A549 (cell line): Measurements from ENCODE around the gene EHBP1. TPM values are rescaled to one million over a fixed set of nuclear protein-coding genes. Genes with fewer than 3 reads are reported as not detected.

Experiments
- ATAC-seq, 2 experiments: fragments of 200-7000 bp in 1 of 2; fragments of >200 bp in 1 of 2; cut with Nextera tagmentation in 1 of 2; cut with Tn5 transposase in 1 of 2; 3 replicates each; pipeline versions ENCODE4 v1.8.0 to v1.9.1; 2018 to 2020; ENCODE audit warnings: mild to moderate bottlenecking in 1 of 2, moderate library complexity in 1 of 2
- CTCF ChIA-PET: fragments of 300-600 bp; sonication (Branson Sonifier 250); formaldehyde crosslinking; extraction: SDS; loops from one replicate; lab custom pipeline; 2021; ENCODE audit warnings: antibody characterized with exemption, inconsistent platforms; lab: Yijun Ruan, JAX
- POLR2A ChIA-PET: fragments of 350-600 bp; formaldehyde crosslinking; extraction: SDS; loops from one replicate; lab custom pipeline; 2021; ENCODE audit warnings: antibody characterized with exemption, inconsistent platforms; lab: Yijun Ruan, JAX
- DNase-seq, 2 experiments: peaks; one replicate each; pipeline versions ENCODE4 v3.0.0 to v3.0.0-alpha.2; 2011 to 2016; ENCODE audit warnings: low read depth in 1 of 2, low spot score in 1 of 2
- FAIRE-seq: peaks from 2 replicates; lab custom pipeline; 2011; peaks lifted over from hg19 to GRCh38; lab: Jason Lieb, UNC
- H3K27ac ChIP-seq, 2 experiments: fragments of >200 bp; sonication (Bioruptor Twin); formaldehyde crosslinking; 3 replicates each; pipeline ENCODE4 v1.5.1; 2016 to 2017
- H3K4me1 ChIP-seq: fragments of >200 bp; sonication (Bioruptor Twin); formaldehyde crosslinking; 3 replicates; pipeline ENCODE4 v1.6.1; 2016
- H3K4me2 ChIP-seq: fragments of >200 bp; sonication (Bioruptor Twin); formaldehyde crosslinking; 3 replicates; pipeline ENCODE4 v1.6.1; 2016
- H3K4me3 ChIP-seq: fragments of >200 bp; sonication (Bioruptor Twin); formaldehyde crosslinking; 3 replicates; pipeline ENCODE4 v1.5.1; 2016
- H3K9me3 ChIP-seq: fragments of >200 bp; sonication (Bioruptor Twin); formaldehyde crosslinking; 3 replicates; pipeline ENCODE4 v1.6.1; 2016
- BHLHE40 ChIP-seq: IDR thresholded peaks from 2 replicates; pipeline ENCODE4 v1.6.1; 2012; ENCODE audit warnings: low read depth, low read length, inconsistent platforms
- CEBPB ChIP-seq, 2 experiments: fragments of >200 bp in 1 of 2; sonication (Bioruptor Twin) in 1 of 2; formaldehyde crosslinking in 1 of 2; IDR thresholded peaks; 2 replicates each; pipeline ENCODE4 v1.6.1; 2012 to 2016
- CHD2 ChIP-seq: fragments of 150-350 bp; IDR thresholded peaks from 2 replicates; pipeline ENCODE4 v1.6.1; 2014; ENCODE audit warnings: low read length; ENCODE audit not compliant: partially characterized antibody
- EHF ChIP-seq: fragments of 250-450 bp; sonication (Bioruptor Pico); IDR thresholded peaks from 2 replicates; pipeline ENCODE4 v1.5.0; 2020; ENCODE audit warnings: mild to moderate bottlenecking
- ESRRA ChIP-seq: fragments of 150-350 bp; IDR thresholded peaks from 2 replicates; pipeline ENCODE4 v1.6.1; 2014; ENCODE audit warnings: mild to moderate bottlenecking, low read length, borderline replicate concordance
- FOSL2 ChIP-seq, 2 experiments: fragments of 450-650 bp in 1 of 2; fragments of >200 bp in 1 of 2; sonication (Bioruptor Twin) in 1 of 2; formaldehyde crosslinking; IDR thresholded peaks; 2 replicates each; pipeline versions ENCODE4 v1.5.0 to v1.6.1; 2016 to 2020; ENCODE audit warnings: mild to moderate bottlenecking in 1 of 2, moderate library complexity in 1 of 2
- GATA3 ChIP-seq: IDR thresholded peaks from 2 replicates; pipeline ENCODE4 v1.6.1; 2012; ENCODE audit warnings: borderline replicate concordance
- HOXA7 ChIP-seq: fragments of 250-450 bp; sonication (Bioruptor Pico); IDR thresholded peaks from 2 replicates; pipeline ENCODE4 v1.5.0; 2020; ENCODE audit warnings: mild to moderate bottlenecking, moderate library complexity
- JUNB ChIP-seq: fragments of >200 bp; sonication (Bioruptor Twin); formaldehyde crosslinking; IDR thresholded peaks from 2 replicates; pipeline ENCODE4 v1.6.1; 2016
- MAFK ChIP-seq: fragments of 450-650 bp; IDR thresholded peaks from 2 replicates; pipeline ENCODE4 v1.6.1; 2014; ENCODE audit not compliant: partially characterized antibody
- MAZ ChIP-seq: fragments of 150-350 bp; IDR thresholded peaks from 2 replicates; pipeline ENCODE4 v1.6.1; 2014; ENCODE audit warnings: antibody characterized with exemption, low read depth, low read length, borderline replicate concordance
- MYC ChIP-seq: IDR thresholded peaks from 2 replicates; pipeline ENCODE4 v1.6.1; 2012; ENCODE audit warnings: mild to moderate bottlenecking, inconsistent platforms, low read length, improper control_type of control experiment, borderline replicate concordance
- NR3C1 ChIP-seq: fragments of >200 bp; sonication (Bioruptor Twin); formaldehyde crosslinking; IDR thresholded peaks from 3 replicates; pipeline ENCODE4 v1.6.1; 2017
- PHF8 ChIP-seq: fragments of 200-600 bp; sonication (generic); IDR thresholded peaks from 2 replicates; pipeline ENCODE4 v1.6.1; 2016; ENCODE audit warnings: low read depth, mild to moderate bottlenecking, antibody characterized with exemption, moderate library complexity, borderline replicate concordance
- RARB ChIP-seq: fragments of 250-450 bp; sonication (Bioruptor Pico); IDR thresholded peaks from 2 replicates; pipeline ENCODE4 v1.8.0; 2021; ENCODE audit warnings: mild to moderate bottlenecking, moderate library complexity
- RFX5 ChIP-seq: fragments of 450-650 bp; IDR thresholded peaks from 2 replicates; pipeline ENCODE4 v1.7.1; 2014; ENCODE audit warnings: antibody characterized with exemption, mild to moderate bottlenecking, moderate library complexity
- SMC3 ChIP-seq: fragments of >200 bp; sonication (Bioruptor Twin); formaldehyde crosslinking; IDR thresholded peaks from 3 replicates; pipeline ENCODE4 v1.6.1; 2018; ENCODE audit warnings: inconsistent platforms
- SREBF2 ChIP-seq: fragments of 450-650 bp; IDR thresholded peaks from 2 replicates; pipeline ENCODE4 v1.6.1; 2014; ENCODE audit warnings: mild to moderate bottlenecking, moderate library complexity
- TFCP2L1 ChIP-seq: fragments of 250-450 bp; sonication (Bioruptor Pico); IDR thresholded peaks from 2 replicates; pipeline ENCODE4 v1.5.0; 2021; ENCODE audit warnings: mild to moderate bottlenecking
- TP53 ChIP-seq: fragments of 250-450 bp; sonication (Bioruptor Pico); IDR thresholded peaks from 2 replicates; pipeline ENCODE4 v1.5.0; 2021; ENCODE audit warnings: mild to moderate bottlenecking, moderate library complexity
- ZC3H11A ChIP-seq: fragments of 450-650 bp; IDR thresholded peaks from 2 replicates; pipeline ENCODE4 v1.6.1; 2014; ENCODE audit warnings: antibody characterized with exemption, mild to moderate bottlenecking
- WGBS: methylation state at CpG from one replicate; pipeline ENCODE4 v1.1.6; 2017; ENCODE audit errors: missing lambda C conversion rate; 5-methylcytosine and 5-hydroxymethylcytosine counted together
- polyA plus RNA-seq, 4 experiments: library from polyadenylated mRNA; depleted of rRNA in 3 of 4; stranded (reverse); fragments of >200 nt; fragmentation: RNase III in 1 of 4; extraction: RNeasy Plus Mini Kit Qiagen cat#74134 plus additional on column Dnase treatment in 1 of 4; gene quantifications; 2 replicates in 3 of 4; 3 replicates in 1 of 4; pipeline ENCODE4 v1.2.3, GENCODE V29; 2011 to 2017
- TF ChIP-seq, protein P1 (sequence below): IDR thresholded peaks from 2 replicates; pipeline ENCODE4 v1.6.1; 2012; ENCODE audit warnings: low read depth, borderline replicate concordance
- TF ChIP-seq, protein P2 (sequence below): fragments of 250-450 bp; sonication (Bioruptor Pico); IDR thresholded peaks from 2 replicates; pipeline ENCODE4 v1.5.0; 2020; ENCODE audit warnings: low read depth, mild to moderate bottlenecking, moderate library complexity
- TF ChIP-seq, protein P3 (sequence below): fragments of 450-650 bp; IDR thresholded peaks from 2 replicates; pipeline ENCODE4 v1.6.1; 2014; ENCODE audit warnings: antibody characterized with exemption
- TF ChIP-seq, protein P4 (sequence below): fragments of 250-450 bp; sonication (Bioruptor Pico); IDR thresholded peaks from 2 replicates; pipeline ENCODE4 v1.5.0; 2021; ENCODE audit warnings: mild to moderate bottlenecking, moderate library complexity, borderline replicate concordance

EHBP1 gene
- polyA plus RNA-seq, 2 of the 4 experiments (the other 2 are of a cell fraction): 65.7 to 204 TPM

DNA sequence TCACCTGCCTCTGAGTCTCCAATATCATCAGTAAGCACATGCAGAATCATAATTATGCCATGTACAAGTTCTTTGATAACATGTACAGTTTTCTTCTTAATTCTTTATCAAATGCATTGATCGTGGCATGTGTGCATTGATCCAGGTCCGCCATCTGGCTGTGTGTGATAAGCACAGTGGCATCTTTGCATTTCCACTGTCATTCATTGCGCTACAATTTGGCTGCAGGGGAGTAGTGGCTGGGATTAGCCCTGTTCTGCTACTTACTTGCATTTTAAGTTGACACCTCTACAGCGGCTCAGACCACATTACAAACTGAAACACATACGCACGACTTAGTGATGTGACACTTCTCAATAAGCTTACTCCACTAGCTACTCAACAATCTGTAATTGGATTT is 261.5 kb downstream of the EHBP1 start:
- no peaks in the 10 kb centered on the region for H3K4me1 ChIP-seq
- no peak for DNase-seq
- WGBS: 97% methylated on average over 6 of the region's 6 CpGs
- H3K4me3 ChIP-seq: no peak overlapping the region
- no peak overlapping the region for H3K4me2 ChIP-seq
- no peaks in the 10 kb centered on the region for H3K9me3 ChIP-seq
- no peak overlapping the region for H3K27ac ChIP-seq
- POLR2A ChIA-PET: no interaction called here
- no peak for TF ChIP-seq MAFK
- no peak for TF ChIP-seq RFX5
- no peak for TF ChIP-seq FOSL2 (IDR thresholded peaks at IDR 0.05)
- no peak for TF ChIP-seq FOSL2 (CRISPR knock-in tag; IDR thresholded peaks at IDR 0.05)
- TF ChIP-seq, protein P1, sequence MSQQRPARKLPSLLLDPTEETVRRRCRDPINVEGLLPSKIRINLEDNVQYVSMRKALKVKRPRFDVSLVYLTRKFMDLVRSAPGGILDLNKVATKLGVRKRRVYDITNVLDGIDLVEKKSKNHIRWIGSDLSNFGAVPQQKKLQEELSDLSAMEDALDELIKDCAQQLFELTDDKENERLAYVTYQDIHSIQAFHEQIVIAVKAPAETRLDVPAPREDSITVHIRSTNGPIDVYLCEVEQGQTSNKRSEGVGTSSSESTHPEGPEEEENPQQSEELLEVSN: no peak
- TF ChIP-seq, protein P2, sequence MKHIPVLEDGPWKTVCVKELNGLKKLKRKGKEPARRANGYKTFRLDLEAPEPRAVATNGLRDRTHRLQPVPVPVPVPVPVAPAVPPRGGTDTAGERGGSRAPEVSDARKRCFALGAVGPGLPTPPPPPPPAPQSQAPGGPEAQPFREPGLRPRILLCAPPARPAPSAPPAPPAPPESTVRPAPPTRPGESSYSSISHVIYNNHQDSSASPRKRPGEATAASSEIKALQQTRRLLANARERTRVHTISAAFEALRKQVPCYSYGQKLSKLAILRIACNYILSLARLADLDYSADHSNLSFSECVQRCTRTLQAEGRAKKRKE: no peak
- no peak for TF ChIP-seq TFCP2L1 (CRISPR knock-in tag)
- no peak for TF ChIP-seq MAZ
- no peak for TF ChIP-seq BHLHE40
- TF ChIP-seq RARB (CRISPR knock-in tag): no peak
- TF ChIP-seq ESRRA: no peak
- TF ChIP-seq, all 56 proteins: peak for 0
- FAIRE-seq: no peak
- no peak for ATAC-seq
- CTCF ChIA-PET: interaction anchor here (1.1 kb wide), 1 partner anchor 9 kb away, joined by 4 read pairs; no protein-coding TSS in a partner anchor

DNA sequence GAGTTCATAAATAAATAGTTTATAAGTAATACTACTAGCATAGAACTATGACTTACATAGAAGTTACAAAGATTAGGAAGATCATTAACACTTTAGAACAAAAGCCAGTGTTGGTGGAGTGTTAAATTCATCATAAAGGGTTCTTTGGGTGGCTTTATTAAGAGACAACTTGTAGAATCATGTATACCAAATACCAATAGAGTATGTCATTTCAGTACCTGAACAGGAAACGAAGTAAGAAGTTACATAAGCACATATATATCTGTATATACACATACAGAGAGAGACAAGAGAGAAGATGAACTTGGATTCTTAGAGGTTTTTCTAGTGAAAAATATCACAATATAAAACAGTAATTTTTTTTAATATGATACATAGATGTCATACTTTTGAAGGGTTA is 262.7 kb downstream of the EHBP1 start:
- Histone ChIP-seq H3K9me3 (no peaks in the 10 kb centered on the region), H3K4me3 (no peak overlapping the region), H3K27ac (no peak overlapping the region), H3K4me2 (no peak overlapping the region), H3K4me1 (no peaks in the 10 kb centered on the region)
- 89% methylated on average over 1 of the region's 1 CpG for WGBS
- TF ChIP-seq CEBPB (IDR thresholded peaks at IDR 0.05): no peak
- no peak for TF ChIP-seq MYC
- TF ChIP-seq ZC3H11A: no peak
- TF ChIP-seq CHD2: no peak
- no peak for TF ChIP-seq NR3C1
- no peak for TF ChIP-seq TP53
- TF ChIP-seq FOSL2 (IDR thresholded peaks at IDR 0.05): no peak
- no peak for TF ChIP-seq FOSL2 (CRISPR knock-in tag; IDR thresholded peaks at IDR 0.05)
- TF ChIP-seq JUNB: no peak
- TF ChIP-seq, protein P3, sequence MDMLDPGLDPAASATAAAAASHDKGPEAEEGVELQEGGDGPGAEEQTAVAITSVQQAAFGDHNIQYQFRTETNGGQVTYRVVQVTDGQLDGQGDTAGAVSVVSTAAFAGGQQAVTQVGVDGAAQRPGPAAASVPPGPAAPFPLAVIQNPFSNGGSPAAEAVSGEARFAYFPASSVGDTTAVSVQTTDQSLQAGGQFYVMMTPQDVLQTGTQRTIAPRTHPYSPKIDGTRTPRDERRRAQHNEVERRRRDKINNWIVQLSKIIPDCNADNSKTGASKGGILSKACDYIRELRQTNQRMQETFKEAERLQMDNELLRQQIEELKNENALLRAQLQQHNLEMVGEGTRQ: no peak
- no peak for TF ChIP-seq SREBF2
- TF ChIP-seq, protein P4, sequence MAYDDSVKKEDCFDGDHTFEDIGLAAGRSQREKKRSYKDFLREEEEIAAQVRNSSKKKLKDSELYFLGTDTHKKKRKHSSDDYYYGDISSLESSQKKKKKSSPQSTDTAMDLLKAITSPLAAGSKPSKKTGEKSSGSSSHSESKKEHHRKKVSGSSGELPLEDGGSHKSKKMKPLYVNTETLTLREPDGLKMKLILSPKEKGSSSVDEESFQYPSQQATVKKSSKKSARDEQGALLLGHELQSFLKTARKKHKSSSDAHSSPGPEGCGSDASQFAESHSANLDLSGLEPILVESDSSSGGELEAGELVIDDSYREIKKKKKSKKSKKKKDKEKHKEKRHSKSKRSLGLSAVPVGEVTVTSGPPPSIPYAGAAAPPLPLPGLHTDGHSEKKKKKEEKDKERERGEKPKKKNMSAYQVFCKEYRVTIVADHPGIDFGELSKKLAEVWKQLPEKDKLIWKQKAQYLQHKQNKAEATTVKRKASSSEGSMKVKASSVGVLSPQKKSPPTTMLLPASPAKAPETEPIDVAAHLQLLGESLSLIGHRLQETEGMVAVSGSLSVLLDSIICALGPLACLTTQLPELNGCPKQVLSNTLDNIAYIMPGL (CRISPR knock-in tag): no peak
- TF ChIP-seq RARB (CRISPR knock-in tag): no peak
- no peak for TF ChIP-seq SMC3
- TF ChIP-seq EHF: no peak
- TF ChIP-seq, protein P2: no peak
- no peak for TF ChIP-seq GATA3
- no peak for TF ChIP-seq PHF8
- TF ChIP-seq HOXA7: no peak
- CTCF ChIA-PET: no interaction called here
- DNase-seq: no peak
- POLR2A ChIA-PET: no interaction called here
- no peak for ATAC-seq
- FAIRE-seq: no peak
